HepG2 (cell line): ENCODE data around the gene LIG4. TPM values are rescaled to one million over a fixed set of nuclear protein-coding genes. Genes with fewer than 3 reads are reported as not detected.

Source experiments
- ATAC-seq: fragments of 200-7000 bp; cut with Tn5 transposase; 3 replicates; pipeline ENCODE4 v1.9.1; 2020; ENCODE audit warnings: mild to moderate bottlenecking, moderate library complexity
- BruUV-seq: library from RNA; stranded (reverse); fragments of 400-500 nt; replicated peaks from 2 replicates; lab custom pipeline; 2021; lab: Mats Ljungman, UMichigan
- CTCF ChIA-PET: fragments of 300-600 bp; formaldehyde crosslinking; extraction: SDS; loops from one replicate; lab custom pipeline; 2021; ENCODE audit warnings: low total read pairs, inconsistent platforms, low intra/inter-chr PET ratio; lab: Yijun Ruan, JAX
- POLR2A ChIA-PET: fragments of 350-600 bp; sonication (Branson Sonifier 250); formaldehyde crosslinking; loops from one replicate; lab custom pipeline; 2020; ENCODE audit warnings: antibody characterized with exemption, inconsistent platforms; lab: Yijun Ruan, JAX
- DNase-seq: peaks from one replicate; pipeline ENCODE4 v3.0.0-alpha.2; 2015; ENCODE audit warnings: low spot score
- FAIRE-seq: peaks from 3 replicates; lab custom pipeline; 2011; peaks lifted over from hg19 to GRCh38; lab: Jason Lieb, UNC
- H2AFZ ChIP-seq: one replicate; pipeline ENCODE4 v1.6.1; 2011; ENCODE audit warnings: low read length, inconsistent platforms
- H3K27ac ChIP-seq: fragments of 300-600 bp; 3 replicates; pipeline ENCODE4 v1.8.0; 2011; ENCODE audit warnings: mixed run types, mild to moderate bottlenecking, mixed read lengths, low read length, inconsistent platforms; ENCODE audit not compliant: insufficient read depth; ENCODE audit errors: extremely low read length
- H3K27me3 ChIP-seq, 2 experiments: fragments of 200-600 bp in 1 of 2; 2 replicates in 1 of 2; 3 replicates in 1 of 2; pipeline versions ENCODE4 v1.6.0 to v1.8.0; 2011; ENCODE audit warnings: low read length in 2 of 2, mild to moderate bottlenecking in 2 of 2, moderate library complexity in 2 of 2, inconsistent platforms in 1 of 2; ENCODE audit not compliant: insufficient read depth in 2 of 2, control insufficient read depth in 1 of 2
- H3K36me3 ChIP-seq, 2 experiments: fragments of 200-600 bp in 1 of 2; replicated peaks in 1 of 2; 2 replicates in 1 of 2; 3 replicates in 1 of 2; pipeline versions ENCODE4 v1.5.1 to v1.8.0; 2011; ENCODE audit warnings: low read length in 2 of 2, inconsistent platforms in 1 of 2; ENCODE audit not compliant: insufficient read depth in 2 of 2, control insufficient read depth in 1 of 2
- H3K4me1 ChIP-seq: 2 replicates; pipeline ENCODE4 v1.5.1; 2012; ENCODE audit warnings: low read length, inconsistent platforms; ENCODE audit not compliant: insufficient read depth
- H3K4me2 ChIP-seq: 2 replicates; pipeline ENCODE4 v1.6.0; 2011; ENCODE audit warnings: low read depth, low read length, inconsistent platforms
- H3K4me3 ChIP-seq, 3 experiments: fragments of 200-600 bp in 1 of 3; sonication (generic), shearing (Covaris generic) in 1 of 3; replicated peaks in 1 of 3; 2 replicates each; pipeline ENCODE4 v1.5.1; 2011 to 2016; ENCODE audit warnings: low read length in 3 of 3, inconsistent platforms in 2 of 3, low read depth in 2 of 3, mild to moderate bottlenecking in 2 of 3, control low read depth in 1 of 3, mixed read lengths in 1 of 3; ENCODE audit not compliant: insufficient read depth in 1 of 3
- H3K79me2 ChIP-seq: one replicate; pipeline ENCODE4 v1.6.1; 2011; ENCODE audit warnings: low read length, inconsistent platforms; ENCODE audit not compliant: insufficient read depth
- H3K9ac ChIP-seq: 2 replicates; pipeline ENCODE4 v1.6.0; 2011; ENCODE audit warnings: mild to moderate bottlenecking, low read depth, low read length, inconsistent platforms; ENCODE audit not compliant: insufficient read depth
- H3K9me3 ChIP-seq: 2 replicates; pipeline ENCODE4 v1.5.1; 2012; ENCODE audit warnings: mild to moderate bottlenecking, low read length
- H4K20me1 ChIP-seq: 2 replicates; pipeline ENCODE4 v1.6.0; 2011; ENCODE audit warnings: inconsistent platforms, mild to moderate bottlenecking, low read length, moderate library complexity; ENCODE audit not compliant: insufficient read depth
- NFIC ChIP-seq: IDR thresholded peaks from 2 replicates; pipeline ENCODE4 v1.6.1; 2012; ENCODE audit warnings: mild to moderate bottlenecking, low read length, inconsistent platforms
- NR2F2 ChIP-seq: IDR thresholded peaks from 2 replicates; pipeline ENCODE4 v1.6.1; 2012; ENCODE audit warnings: low read depth, inconsistent platforms, borderline replicate concordance
- STAG1 ChIP-seq: sonication (generic); formaldehyde crosslinking; IDR thresholded peaks from 2 replicates; pipeline ENCODE4 v1.4.0; 2020; ENCODE audit warnings: missing genetic modification reagents
- ZNF232 ChIP-seq: sonication (generic); formaldehyde crosslinking; IDR thresholded peaks from 2 replicates; pipeline ENCODE4 v1.4.0; 2020; ENCODE audit warnings: missing genetic modification reagents, borderline replicate concordance
- ZNF572 ChIP-seq: sonication (generic); formaldehyde crosslinking; IDR thresholded peaks from 2 replicates; pipeline ENCODE4 v1.5.1; 2020; ENCODE audit warnings: mild to moderate bottlenecking, missing genetic modification reagents
- ZNF660 ChIP-seq: sonication (generic); formaldehyde crosslinking; IDR thresholded peaks from 2 replicates; pipeline ENCODE4 v1.5.1; 2020; ENCODE audit warnings: mild to moderate bottlenecking, low read depth, missing genetic modification reagents, borderline replicate concordance
- ZNF746 ChIP-seq: sonication (generic); formaldehyde crosslinking; IDR thresholded peaks from 2 replicates; pipeline ENCODE4 v1.8.0; 2022; ENCODE audit warnings: mild to moderate bottlenecking, missing genetic modification reagents
- WGBS: methylation state at CpG from one replicate; pipeline ENCODE4 v1.1.6; 2017; ENCODE audit warnings: low lambda C conversion rate; 5-methylcytosine and 5-hydroxymethylcytosine counted together
- in situ Hi-C: cut with HindIII; loops from 2 replicates; pipeline ENCODE4 v1.10.0; 2017; ENCODE audit warnings: low pct_unique_long_range_greater_than_20kb; ENCODE audit not compliant: extremely low pct_ligation_motif_present
- intact Hi-C: fragments of 100-400 bp; cut with micrococcal nuclease; formaldehyde crosslinking; loops from one replicate; pipeline ENCODE4 v1.10.0; 2022; ENCODE audit not compliant: unreplicated experiment
- polyA plus RNA-seq, 8 experiments: library from polyadenylated mRNA; depleted of rRNA in 3 of 8; stranded (reverse) in 7 of 8; unstranded in 1 of 8; fragments of >200 nt; fragmentation: Illumina TruSeq in 4 of 8; extraction: Trizol in 4 of 8; gene quantifications; 2 replicates each; pipeline versions ENCODE4 v1.2.1 to v1.2.3, GENCODE V29; 2011 to 2016; ENCODE audit warnings: low read depth in 4 of 8, missing spikeins in 1 of 8, mixed read lengths in 1 of 8; ENCODE audit not compliant: insufficient read depth in 1 of 8
- total RNA-seq, 5 experiments: library from RNA; depleted of rRNA; stranded (reverse); fragments of >200 nt; fragmentation: Illumina TruSeq; extraction: Trizol; gene quantifications; 2 replicates each; pipeline ENCODE4 v1.2.3, GENCODE V29; 2016; ENCODE audit warnings: low read depth in 1 of 5
- TF ChIP-seq, protein P1 (sequence below): IDR thresholded peaks from 2 replicates; pipeline ENCODE4 v1.6.1; 2012; ENCODE audit warnings: low read depth, low read length, improper control_type of control experiment
- TF ChIP-seq, protein P2 (sequence below): sonication (generic); formaldehyde crosslinking; IDR thresholded peaks from 2 replicates; pipeline ENCODE4 v1.5.0; 2020; ENCODE audit warnings: mild to moderate bottlenecking, missing genetic modification reagents, moderate library complexity

Gene LIG4
- total and polyA plus RNA-seq, 2 of the 13 experiments (the other 11 are each of a cell fraction or from before 2014, with no cell fraction given) = 4.0 to 4.5 TPM

DNA sequence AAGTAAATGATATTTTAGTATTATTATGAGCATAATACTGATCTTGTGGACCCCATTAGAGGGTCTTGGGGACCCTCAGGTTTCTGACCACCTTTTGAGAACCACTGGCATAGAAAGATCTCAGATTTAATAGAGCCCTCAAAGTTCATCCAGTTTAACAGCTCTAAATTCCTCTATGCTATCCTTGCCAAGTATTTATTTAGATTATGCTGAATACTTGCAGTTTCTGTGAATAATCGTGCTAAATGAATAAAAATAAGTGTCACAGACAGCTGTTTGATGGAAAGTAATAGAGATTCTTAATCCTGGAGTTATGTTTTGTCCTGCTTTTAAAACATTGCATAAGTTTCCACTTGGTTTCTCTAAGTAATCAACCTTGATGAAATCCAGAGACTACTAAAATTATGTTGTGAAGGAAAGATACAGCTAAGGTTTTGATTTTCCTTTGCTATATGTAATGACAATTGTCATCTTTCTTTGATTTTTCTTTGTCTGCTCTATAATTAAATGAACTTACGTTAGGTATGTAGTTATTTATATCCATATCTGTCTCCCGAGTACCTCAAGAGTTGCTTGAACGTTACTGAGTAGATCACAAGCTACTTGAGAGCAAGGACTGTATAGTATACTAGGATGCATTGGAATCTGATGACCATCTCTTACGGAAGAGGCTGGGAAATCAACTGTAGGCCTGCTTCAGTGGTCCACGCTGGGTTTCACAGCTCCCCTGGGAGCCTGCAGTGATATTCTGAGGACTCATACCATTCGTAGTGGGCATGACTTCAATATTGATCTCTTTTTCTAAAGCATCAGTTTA, 8.6 kb upstream of the LIG4 start (continued):
- TF ChIP-seq, protein P1, sequence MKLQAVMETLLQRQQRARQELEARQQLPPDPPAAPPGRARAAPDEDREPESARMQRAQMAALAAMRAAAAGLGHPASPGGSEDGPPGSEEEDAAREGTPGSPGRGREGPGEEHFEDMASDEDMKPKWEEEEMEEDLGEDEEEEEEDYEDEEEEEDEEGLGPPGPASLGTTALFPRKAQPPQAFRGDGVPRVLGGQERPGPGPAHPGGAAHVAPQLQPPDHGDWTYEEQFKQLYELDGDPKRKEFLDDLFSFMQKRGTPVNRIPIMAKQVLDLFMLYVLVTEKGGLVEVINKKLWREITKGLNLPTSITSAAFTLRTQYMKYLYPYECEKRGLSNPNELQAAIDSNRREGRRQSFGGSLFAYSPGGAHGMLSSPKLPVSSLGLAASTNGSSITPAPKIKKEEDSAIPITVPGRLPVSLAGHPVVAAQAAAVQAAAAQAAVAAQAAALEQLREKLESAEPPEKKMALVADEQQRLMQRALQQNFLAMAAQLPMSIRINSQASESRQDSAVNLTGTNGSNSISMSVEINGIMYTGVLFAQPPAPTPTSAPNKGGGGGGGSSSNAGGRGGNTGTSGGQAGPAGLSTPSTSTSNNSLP = no peak
- TF ChIP-seq ZNF746 (CRISPR knock-in tag) = no peak
- TF ChIP-seq, all 625 proteins: peak for 0

DNA sequence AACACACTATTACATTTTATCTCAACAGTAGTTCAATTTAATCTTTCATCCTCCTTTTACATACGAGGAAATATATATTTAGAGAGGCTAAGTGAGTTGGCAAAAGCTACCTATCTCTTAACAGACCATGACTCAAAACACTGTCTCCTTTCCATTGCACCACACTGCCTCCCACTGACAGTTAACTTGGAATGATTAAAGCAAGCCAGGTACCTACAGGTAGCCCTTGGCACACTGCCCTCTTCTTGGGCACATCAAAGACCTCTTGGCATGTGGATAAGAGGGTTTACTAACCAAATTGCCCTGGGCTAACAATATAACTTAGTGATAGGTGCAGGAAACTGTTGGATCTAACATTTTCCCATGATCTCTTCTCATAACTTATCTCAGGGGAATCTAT, 4.7 kb upstream of the LIG4 start:
- ATAC-seq (no peak), DNase-seq (peak; percentile 9), FAIRE-seq (no peak)
- Histone ChIP-seq H2AFZ (no peak overlapping the region), H3K4me1 (peaks cover 40% of the 10 kb centered on the region), H3K79me2 (peaks cover 54% of the 10 kb centered on the region), H4K20me1 (no peaks in the 10 kb centered on the region), H3K9ac (0 out of 2 replicates have a peak overlapping the region, but pooled peaks have one; percentile 96), H3K27me3 (no peaks in the 10 kb centered on the region; a peak in 1 of 5 replicates), H3K4me2 (peak overlapping the region; percentile 86), H3K9me3 (no peaks in the 10 kb centered on the region), H3K36me3 (no peaks in the 10 kb centered on the region), H3K4me3 (peak overlapping the region in 1 of 3 experiments; percentile 93; a peak in 1 of 6 replicates), H3K27ac (no peak overlapping the region)
- WGBS = 80% methylated on average over 1 of the region's 1 CpG
- in situ Hi-C loops (loop anchor here (25.0 kb wide), 1 partner anchor 1892 kb away; no protein-coding TSS in a partner anchor), intact Hi-C loops (no loop called here)
- CTCF ChIA-PET = no interaction called here
- no TSS peak for BruUV-seq
- POLR2A ChIA-PET = no interaction called here
- TF ChIP-seq NR2F2 = no peak
- TF ChIP-seq ZNF660 = no peak
- no peak for TF ChIP-seq NFIC
- TF ChIP-seq, protein P2, sequence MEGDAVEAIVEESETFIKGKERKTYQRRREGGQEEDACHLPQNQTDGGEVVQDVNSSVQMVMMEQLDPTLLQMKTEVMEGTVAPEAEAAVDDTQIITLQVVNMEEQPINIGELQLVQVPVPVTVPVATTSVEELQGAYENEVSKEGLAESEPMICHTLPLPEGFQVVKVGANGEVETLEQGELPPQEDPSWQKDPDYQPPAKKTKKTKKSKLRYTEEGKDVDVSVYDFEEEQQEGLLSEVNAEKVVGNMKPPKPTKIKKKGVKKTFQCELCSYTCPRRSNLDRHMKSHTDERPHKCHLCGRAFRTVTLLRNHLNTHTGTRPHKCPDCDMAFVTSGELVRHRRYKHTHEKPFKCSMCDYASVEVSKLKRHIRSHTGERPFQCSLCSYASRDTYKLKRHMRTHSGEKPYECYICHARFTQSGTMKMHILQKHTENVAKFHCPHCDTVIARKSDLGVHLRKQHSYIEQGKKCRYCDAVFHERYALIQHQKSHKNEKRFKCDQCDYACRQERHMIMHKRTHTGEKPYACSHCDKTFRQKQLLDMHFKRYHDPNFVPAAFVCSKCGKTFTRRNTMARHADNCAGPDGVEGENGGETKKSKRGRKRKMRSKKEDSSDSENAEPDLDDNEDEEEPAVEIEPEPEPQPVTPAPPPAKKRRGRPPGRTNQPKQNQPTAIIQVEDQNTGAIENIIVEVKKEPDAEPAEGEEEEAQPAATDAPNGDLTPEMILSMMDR (CRISPR knock-in tag) = peak; percentile 39
- no peak for TF ChIP-seq ZNF232
- no peak for TF ChIP-seq ZNF572
- peak; percentile 30 for TF ChIP-seq STAG1
- TF ChIP-seq, all 625 proteins: peak for 2
